SIG-M5 (cell line): ENCODE results near the gene ID1.
A peak's percentile ranks its signal among the peaks of the same experiment; 100 is the strongest.

Source experiments
- DNase-seq: peaks from one replicate; lab custom pipeline; 2025; lab: John Stamatoyannopoulos, UW

ID1 gene, protein sequence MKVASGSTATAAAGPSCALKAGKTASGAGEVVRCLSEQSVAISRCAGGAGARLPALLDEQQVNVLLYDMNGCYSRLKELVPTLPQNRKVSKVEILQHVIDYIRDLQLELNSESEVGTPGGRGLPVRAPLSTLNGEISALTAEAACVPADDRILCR

GRCh38 chr20:31605031-31605901 is at the start of gene ID1:
TSS of gene ID1 (plus strand) at chr20:31605289. CDS start at chr20:31605388, 99 bp downstream.
- DNase-seq, result peak; percentile 51

GRCh38 chr20:31559704-31560093 is 45.4 kb upstream of the ID1 start:
- no peak for DNase-seq

- peak; percentile 48 for DNase-seq
Measured at GRCh38 chr20:31560094-31560745, 44.9 kb upstream of the ID1 start.

DNA sequence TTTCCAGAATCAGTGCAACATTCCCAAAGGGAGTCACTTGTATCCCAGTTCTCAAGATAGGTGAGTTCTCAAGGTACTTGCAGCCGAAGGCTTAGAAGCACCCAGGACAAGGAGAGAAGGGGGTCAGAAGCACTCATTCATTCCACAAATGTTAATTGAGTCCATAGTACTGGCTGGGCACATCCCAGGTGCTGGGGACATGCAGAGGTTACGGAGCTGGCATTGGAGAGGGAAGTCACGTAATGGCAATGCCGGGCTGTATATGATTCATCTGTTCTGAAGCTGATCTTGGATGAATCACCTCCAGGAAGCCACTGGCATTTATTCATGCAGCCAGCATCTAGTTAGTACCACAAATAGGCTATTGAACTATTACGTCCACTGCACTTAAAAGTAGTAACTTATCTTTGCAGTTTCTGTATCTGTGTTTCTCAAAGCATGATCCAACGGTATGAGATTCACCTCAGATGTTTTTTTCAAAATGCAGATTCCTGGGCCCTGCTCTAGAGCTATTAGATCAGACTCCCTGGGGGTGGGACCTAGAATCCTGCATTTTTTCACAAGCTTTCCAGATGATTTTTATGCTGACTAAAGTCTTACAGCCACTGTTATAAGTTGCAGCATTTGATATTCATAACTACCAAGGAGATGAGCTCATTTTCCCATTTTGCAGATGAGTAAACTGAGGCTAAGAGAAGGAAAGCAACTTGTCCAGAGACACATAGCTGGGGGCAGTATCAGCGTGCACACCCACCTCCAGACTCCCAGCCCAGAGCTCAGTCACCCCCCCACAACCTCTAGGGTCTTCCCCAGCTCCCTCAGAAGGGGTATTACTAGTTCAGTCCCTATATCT is 44.1 kb upstream of the ID1 start:
- DNase-seq, result no peak

GRCh38 chr20:31562241-31562640 is 42.8 kb upstream of the ID1 start:
- no peak for DNase-seq

GRCh38 chr20:31564284-31564683 is 40.8 kb upstream of the ID1 start:
- DNase-seq, result no peak

- DNase-seq, result no peak
Measured at GRCh38 chr20:31565699-31566318, 39.3 kb upstream of the ID1 start.

- no peak for DNase-seq
Measured at GRCh38 chr20:31566319-31566657, 38.8 kb upstream of the ID1 start.

- no peak for DNase-seq
Measured at GRCh38 chr20:31566658-31567379, 38.3 kb upstream of the ID1 start.

- DNase-seq, result no peak
Measured at GRCh38 chr20:31567380-31567720, 37.7 kb upstream of the ID1 start.

DNA sequence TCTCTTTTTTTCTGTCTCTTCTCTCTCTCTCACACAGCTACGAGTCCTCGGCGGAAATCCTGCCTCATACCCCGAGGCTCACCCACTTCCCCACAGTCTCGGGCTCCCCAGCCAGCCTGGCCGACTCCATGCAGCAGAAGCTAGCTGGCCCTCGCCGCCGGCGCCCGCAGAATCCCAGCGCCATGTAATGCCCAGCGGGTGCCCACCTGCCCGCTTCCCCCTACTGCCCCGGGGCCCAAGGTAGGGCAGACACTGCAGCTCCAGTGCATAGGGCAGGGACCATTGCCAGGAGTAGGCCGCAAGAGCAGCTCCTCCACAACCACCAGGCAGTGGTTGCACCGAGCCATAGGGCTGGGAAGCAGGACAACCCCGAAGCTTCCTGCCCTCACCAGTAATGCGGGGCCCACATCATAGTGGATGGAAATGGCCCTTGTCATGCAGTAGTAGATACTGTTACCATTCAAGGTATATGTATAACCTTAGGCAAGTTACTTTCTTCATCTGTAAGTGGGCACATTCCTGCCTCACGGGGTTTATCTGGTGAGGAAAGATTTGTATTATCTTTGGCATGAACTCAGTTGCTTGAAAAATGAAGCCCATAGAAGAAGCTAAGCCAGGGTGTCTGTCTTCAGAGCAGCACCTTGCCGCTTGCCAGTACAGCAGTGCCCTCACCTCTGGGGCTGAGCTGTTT is 36.9 kb upstream of the ID1 start:
- no peak for DNase-seq

GRCh38 chr20:31568773-31569162 is 36.3 kb upstream of the ID1 start:
- no peak for DNase-seq

GRCh38 chr20:31569163-31570020 is 35.7 kb upstream of the ID1 start:
- DNase-seq, result no peak

GRCh38 chr20:31570021-31570463 is 35.0 kb upstream of the ID1 start:
- DNase-seq, result no peak

- DNase-seq, result no peak
Measured at GRCh38 chr20:31570735-31571617, 34.1 kb upstream of the ID1 start.

DNA sequence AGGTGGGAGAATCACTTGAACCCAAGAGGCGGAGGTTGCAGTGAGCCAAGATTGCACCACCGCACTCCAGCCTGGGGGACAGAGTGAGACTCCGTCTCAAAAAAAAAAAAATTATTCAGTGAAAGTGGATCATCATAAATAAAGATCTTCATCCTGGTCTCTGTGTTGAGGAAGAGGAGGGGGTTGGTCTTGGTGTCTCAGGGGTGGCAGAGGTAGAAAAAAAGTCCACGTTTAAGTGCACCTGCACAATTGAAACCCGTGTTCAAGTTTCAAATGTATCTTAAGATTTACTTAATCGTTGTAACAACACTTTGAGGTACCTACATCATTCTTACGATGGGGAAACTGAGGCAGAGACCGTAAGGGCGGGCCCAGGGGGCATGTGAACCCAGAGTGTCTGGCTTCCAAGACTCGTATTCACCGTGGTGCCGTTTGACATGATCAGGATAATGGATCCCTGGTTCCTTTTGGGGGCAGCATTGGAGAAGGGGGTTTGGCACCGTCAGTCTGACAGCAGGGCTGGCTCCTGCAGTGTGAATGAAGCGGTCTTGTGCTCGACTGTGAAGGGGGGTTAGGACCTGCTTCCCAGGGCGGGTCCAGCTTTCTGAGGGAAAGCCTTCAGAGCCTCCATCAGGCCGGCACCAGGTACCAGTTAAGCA is 32.9 kb upstream of the ID1 start:
- DNase-seq, result no peak

- DNase-seq, result peak; percentile 40
Measured at GRCh38 chr20:31572701-31573554, 32.2 kb upstream of the ID1 start.
